GM19351 (cell line): Measurements from ENCODE around the gene B3GNT9.
"Not testable (repeated sequence)": the region's sequence is repeated elsewhere in the genome, so short reads cannot be mapped to it uniquely, and the experiment has no call there.

ENCODE experiments used
- ATAC-seq: cut with Tn5 transposase; IDR thresholded peaks from one replicate; pipeline ENCODE4 v1.9.1; 2021; ENCODE audit warnings: mild to moderate bottlenecking, moderate library complexity; ENCODE audit not compliant: unreplicated experiment

Gene B3GNT9

GRCh38 chr16:67154578-67155294, 3.9 kb upstream of the B3GNT9 start:
- no peak for ATAC-seq

- ATAC-seq: no peak
Measured at GRCh38 chr16:67151431-67152097, 766 bp upstream of the B3GNT9 start.

- ATAC-seq: peak; percentile 43
Measured at GRCh38 chr16:67150047-67150832, 558 bp downstream of the B3GNT9 start.

GRCh38 chr16:67149276-67150046, 1.3 kb downstream of the B3GNT9 start:
- ATAC-seq: no peak

GRCh38 chr16:67148656-67149275, 2.0 kb downstream of the B3GNT9 start:
- no peak for ATAC-seq

- no peak for ATAC-seq
Measured at GRCh38 chr16:67148221-67148620, 2.6 kb downstream of the B3GNT9 start.

GRCh38 chr16:67147437-67148140, 3.2 kb downstream of the B3GNT9 start:
- no peak for ATAC-seq

- ATAC-seq: no peak
Measured at GRCh38 chr16:67146523-67147357, 4.1 kb downstream of the B3GNT9 start.

GRCh38 chr16:67145746-67146145, 5.1 kb downstream of the B3GNT9 start:
- no peak for ATAC-seq

- no peak for ATAC-seq
Measured at GRCh38 chr16:67144943-67145342, 5.9 kb downstream of the B3GNT9 start.

- ATAC-seq: no peak
Measured at GRCh38 chr16:67142342-67142741, 8.5 kb downstream of the B3GNT9 start.

GRCh38 chr16:67141391-67141790, 9.4 kb downstream of the B3GNT9 start:
- ATAC-seq: no peak

- ATAC-seq: no peak
Measured at GRCh38 chr16:67137605-67138004, 13.2 kb downstream of the B3GNT9 start.

GRCh38 chr16:67129422-67129821, 21.4 kb downstream of the B3GNT9 start:
- ATAC-seq: no peak

- ATAC-seq: no peak
Measured at GRCh38 chr16:67128887-67129286, 21.9 kb downstream of the B3GNT9 start.

GRCh38 chr16:67128417-67128816, 22.4 kb downstream of the B3GNT9 start:
- ATAC-seq: no peak

GRCh38 chr16:67122799-67123198, 28.0 kb downstream of the B3GNT9 start:
- ATAC-seq: not testable (repeated sequence)

- ATAC-seq: no peak
Measured at GRCh38 chr16:67120025-67120424, 30.8 kb downstream of the B3GNT9 start.

- no peak for ATAC-seq
Measured at GRCh38 chr16:67117716-67118115, 33.1 kb downstream of the B3GNT9 start.
